Islet precursor cell (in vitro differentiated cells): ENCODE measurements around the gene PTPN5.
"Not testable (repeated sequence)": the region's sequence is repeated elsewhere in the genome, so short reads cannot be mapped to it uniquely, and the experiment has no call there.

Experiments
- DNase-seq: peaks from one replicate; pipeline ENCODE4 v3.0.0-alpha.2; 2018

The PTPN5 gene

DNA sequence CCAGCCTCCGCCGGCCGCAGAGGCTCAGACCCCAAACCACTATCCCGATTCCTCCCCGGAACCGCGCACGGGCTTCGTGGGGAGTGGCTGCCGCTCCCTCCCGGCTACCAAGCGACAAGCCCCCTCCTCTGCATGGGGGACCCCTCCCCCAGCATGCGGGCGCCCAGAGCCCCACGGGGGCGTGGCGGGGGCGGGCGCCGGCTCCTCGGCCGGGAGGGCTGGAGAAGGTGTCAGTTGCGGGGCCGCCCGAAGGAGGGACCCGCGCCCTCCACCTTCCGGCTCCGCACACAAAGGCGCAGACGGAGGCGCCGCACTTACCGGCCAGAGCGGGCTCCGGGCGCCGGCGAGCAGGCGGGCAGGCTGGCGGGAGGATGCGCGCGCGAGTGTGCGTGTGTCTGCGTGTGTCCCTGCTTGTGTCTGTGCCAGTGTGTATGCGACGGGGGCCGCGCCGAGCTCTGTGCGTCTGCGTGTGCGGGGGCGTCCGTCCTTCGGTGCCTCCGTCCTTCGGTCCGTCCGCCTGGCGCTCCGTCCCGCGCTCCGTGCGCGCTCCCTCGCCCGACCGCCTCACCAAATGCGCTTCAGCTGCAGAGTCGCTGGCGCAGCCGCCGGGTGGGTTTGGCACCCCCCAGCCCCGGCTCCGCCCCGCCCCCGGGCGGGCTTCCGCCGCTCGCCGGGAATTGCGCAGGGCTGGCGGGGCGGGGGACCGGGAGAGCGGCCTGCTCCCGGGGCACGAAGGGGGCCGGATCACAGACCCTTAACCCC is at the start of gene PTPN5:
Gene PTPN5 (minus strand): TSS at position 592 of the 762 bp plus-strand sequence. CDS start 19,840 bp downstream, outside the sequence.
- DNase-seq, result no peak

DNA sequence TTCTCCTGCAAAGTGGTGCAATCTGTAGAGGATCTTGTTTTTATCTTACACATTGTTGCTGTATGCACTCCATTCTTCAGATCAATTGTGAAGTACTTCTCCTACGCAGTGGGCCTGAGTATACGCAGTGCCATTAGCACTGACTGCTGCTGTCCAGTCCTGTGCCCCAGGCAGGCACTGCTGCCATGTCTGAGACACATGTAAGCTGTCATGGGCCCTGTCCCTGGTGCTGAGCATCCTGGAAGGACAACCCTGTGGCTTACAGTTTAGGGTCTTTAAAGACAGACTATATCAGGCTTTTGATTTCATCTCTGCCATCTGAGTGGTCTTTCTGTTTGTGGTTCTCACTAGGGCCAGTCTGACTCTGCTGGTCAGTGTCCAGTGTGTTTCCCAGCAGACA is 44.8 kb upstream of the PTPN5 start:
- peak; percentile 70 for DNase-seq

DNA sequence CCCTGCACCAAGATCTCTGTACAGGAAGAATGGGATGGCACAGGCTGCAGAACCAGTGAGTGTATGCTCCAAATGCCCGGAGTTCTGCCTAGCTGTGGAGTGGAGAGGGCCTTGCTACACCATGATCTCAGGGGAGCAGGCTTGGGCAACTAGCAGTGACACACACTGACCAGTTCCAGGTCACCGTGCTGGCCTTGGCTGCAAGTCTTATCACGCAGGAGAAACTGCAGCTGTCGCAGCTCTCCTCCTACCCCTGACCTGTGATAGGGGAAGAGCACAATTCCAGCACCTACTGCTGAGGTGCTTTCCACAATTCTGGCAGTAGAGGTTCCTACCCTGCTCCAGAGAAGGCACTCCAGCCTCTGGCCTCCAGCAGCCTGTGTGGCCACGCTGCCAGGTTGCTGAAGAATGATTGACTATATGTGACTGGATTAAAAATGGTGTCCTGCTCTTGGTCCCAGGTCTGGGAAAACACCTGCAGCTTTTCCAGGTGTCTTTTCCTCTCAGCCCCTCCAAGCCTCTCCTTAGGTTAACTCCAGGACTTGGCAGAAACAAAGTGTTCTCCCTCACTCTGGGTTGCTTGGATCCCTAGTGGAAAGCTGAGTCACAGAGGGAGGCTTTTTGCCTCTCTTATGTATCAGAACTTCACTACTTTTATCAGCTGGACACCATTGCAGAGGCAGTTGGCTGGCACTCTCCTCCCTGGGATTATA is 43.3 kb upstream of the PTPN5 start:
- no peak for DNase-seq

DNA sequence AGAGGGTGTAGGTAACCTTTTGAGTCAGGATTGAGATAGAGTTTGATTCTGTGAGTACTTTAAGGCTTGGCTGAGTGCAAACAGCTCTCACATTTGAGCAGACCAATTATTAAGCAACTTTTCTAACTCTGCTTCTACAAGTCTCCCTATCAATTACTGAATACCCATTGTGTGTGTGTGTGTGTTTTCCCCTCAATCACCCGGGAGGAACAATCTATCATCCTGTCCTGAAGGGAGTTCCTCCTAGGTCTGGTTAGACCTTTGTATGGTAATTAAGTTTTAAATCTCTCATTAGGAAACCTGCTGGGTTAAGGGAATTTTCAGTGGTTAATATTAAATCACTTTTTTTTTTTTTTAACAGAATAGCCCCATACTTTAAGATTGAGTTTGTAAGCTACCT is 28.6 kb upstream of the PTPN5 start:
- not testable (repeated sequence) for DNase-seq

DNA sequence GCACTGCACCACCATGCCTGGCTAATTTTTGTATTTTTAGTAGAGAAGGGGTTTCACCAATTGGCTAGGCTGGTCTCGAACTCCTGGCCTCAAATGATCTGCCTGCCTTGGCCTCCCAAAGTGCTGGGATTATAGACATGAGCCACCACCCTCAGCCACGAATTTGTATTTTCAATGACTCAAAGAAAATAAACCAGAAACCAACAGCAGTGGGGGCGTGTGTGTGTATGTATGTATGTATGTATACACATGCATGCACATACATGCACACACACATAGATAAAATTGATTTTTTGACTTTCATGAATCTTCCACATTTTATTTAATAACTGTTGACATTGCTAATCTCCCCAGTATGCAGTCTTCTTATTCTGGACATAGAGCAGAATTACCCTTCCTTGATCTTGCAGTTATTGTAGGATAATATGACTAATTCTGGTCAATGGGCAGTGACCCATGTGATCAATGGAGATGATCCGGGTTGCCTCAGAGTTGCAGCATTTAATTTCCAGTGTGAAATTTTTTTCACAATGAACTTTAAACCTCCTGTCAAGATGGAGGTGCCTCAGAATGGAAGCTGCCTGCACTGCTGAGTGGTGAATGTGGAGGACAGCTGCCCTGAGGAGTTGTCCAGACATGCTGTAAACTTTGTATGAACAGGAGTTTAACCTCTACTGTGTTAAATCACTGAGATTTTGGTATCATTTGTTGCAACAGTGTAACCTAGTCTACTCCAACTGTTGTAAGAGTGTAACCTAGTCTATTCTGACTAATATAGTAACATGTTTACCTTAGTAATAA is 12.8 kb upstream of the PTPN5 start:
- no peak for DNase-seq

DNA sequence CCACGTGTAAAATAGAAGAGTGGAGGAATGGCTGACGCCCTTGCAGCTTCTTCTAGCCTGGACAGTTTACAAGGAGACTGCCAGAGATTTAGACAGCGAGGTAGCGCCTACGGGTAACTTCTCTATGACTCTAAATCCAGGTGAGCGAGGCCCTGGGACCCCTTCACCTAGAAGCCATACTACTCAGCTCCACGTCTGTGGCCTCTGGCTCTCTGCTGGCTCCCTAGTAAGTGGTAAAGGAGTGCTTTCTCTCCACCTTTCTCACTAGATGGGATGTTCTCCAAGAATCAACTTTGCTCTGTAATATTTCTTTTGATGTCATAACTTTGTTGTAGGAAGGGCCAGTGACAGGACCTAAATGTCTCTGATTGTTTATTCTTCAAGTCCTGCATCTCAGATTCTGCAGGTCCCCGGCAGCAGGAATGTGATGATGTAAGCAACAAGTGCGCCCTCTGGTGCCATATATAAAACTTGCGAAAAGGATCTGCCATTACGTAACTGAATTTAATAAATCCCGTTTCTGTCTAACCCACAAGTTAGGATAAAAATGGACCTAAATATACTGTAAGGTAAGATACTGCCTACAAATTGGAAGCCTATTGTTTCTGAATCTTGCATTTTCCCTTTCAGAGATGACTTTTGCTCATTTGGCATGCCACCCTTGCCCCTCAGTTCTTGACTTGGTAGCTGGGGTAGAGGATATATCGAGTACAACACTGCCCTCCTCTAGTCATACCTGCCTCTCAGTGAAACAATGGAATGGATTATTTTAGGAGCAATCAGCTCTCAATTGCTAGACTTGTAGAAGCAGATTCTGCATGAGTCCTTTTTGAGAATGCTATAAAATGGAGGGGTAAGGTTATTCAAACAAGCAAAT is 11.0 kb upstream of the PTPN5 start:
- peak; percentile 64 for DNase-seq

DNA sequence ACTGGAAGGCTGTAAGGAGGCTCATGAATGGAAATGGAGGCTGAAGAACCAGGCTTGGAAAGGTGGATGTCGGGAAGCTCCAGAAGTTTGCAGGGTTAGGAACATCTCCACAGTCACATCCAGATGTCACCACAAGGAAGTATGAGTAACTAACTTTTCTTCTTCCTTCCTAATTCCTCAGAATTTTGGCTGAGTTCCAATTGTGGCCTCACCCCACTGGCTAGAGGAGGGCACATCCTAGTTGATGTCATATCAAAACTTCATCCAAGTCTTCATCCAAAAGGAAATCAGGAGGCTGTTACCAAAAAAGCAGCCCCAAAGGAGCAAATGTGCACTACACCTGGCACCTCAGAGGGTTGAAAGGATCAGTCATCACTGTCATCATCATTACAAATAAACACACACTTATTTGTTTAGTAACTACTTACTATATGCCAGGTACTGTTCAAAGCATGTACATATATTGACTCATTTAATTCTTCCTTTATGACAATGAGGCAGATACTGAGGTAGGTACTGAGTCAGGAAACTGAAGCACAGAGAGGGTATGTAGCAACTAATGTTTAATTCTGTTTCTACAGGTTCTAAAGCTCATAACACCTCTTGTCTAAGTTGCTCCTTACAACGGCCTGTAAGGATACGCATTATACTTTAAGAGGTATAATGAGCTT is 7.3 kb upstream of the PTPN5 start:
- DNase-seq, result no peak

DNA sequence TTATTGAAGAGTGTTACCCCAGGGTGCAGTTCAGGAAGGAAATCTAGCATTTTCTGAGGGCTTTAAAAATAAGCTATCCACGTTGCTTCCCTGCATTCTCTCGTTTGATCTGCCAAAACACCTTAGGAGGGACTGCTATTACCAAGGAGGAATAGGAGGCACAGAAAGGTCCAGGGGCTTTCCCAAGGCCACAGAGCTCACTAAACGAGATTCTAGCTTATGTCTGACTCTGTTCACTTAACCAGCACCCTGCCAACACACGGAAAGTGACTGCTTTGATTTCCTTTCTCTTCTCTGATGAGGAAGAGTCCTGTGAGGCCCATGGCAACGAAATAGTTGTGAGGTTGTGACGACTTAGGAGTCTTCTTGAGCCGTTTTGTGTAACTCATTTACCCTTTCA is 3.4 kb upstream of the PTPN5 start:
- DNase-seq, result no peak

DNA sequence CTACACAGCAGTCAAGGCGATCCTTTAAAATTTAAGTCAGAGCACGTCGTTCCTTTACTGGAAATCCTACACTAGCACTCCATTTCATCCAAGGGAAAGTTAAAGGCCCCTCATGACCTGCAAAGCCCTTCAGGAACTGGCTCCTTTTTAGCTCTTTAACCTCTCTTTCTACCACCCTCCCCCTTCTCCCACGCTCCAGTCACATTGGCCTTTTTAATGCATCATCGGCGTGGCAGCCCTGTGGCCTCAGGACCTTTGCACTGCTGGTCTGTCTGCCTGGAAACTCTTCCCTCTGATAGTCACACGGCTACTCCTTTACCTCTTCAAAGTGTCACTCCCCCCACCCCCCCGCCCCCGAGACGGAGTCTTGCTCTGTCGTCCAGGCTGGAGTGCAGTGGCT is 1.2 kb upstream of the PTPN5 start:
- DNase-seq, result no peak

DNA sequence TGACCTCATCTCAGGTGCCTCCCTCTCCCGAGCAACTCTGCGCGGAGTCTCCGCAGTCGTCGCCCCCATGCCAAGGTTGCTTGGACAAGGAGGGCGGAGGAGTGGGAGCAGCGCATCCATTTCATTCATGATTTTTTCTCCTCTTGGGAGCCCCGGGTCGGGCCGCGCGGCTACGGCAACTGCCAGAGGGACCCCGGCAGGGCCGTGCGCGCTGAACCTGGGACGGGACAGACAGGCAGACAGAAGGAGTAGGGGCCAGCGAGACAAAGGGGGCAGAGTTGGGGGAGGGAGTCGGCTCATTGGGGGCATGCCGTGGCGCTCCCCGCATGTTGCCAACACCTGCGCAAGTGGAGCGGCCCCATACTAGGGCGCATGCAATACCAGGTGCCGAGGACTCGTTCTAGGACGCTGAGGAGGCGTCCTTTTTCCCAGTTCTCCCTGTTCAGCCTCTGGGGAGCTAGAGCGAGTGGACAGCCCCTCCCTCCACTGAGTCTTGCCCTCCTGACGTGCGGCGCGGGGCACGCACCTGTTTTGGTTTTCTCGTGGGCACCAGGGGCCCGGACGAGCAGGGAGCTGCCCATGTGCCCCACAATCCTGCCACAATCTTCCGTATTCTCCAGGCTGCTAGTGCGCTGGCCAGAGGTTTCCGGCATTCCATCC is 501 bp upstream of the PTPN5 start:
- DNase-seq, result no peak

DNA sequence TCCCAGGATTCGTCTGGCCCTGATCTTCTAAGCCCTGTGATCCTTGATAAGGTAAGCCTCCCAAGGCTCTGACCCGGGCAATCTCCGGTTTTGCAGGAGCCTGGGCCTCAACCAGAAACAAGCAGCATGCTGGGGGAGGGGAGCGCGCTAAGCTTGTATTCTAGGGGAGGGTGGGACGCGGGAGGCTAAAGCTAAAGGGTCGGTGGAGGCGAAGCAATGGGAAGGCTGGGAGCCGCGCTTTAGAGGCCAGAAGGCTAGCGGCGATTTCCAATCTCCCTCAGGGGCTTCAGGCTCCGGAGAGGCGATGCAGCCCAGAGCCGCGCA is 753 bp downstream of the PTPN5 start:
- DNase-seq, result no peak

DNA sequence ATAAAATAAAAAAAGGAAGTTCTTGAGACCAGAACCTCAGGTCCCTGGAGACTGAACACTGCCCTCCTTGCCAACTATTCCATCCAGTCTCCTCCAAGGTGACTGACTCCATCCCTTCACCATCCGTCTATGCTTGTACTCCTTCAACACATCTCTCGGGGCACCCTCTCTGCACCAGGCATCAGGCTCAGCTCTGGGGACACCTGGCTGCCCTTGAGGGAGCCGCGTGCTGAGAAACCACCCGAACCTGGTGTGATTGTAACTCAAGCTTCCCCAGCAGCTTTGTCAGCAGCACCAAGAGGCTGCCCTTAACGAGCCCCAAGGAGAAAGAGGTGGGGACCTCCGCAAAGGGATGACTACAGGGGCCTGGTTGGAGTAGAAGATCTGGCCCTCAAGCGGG is 1.7 kb downstream of the PTPN5 start:
- DNase-seq, result no peak

DNA sequence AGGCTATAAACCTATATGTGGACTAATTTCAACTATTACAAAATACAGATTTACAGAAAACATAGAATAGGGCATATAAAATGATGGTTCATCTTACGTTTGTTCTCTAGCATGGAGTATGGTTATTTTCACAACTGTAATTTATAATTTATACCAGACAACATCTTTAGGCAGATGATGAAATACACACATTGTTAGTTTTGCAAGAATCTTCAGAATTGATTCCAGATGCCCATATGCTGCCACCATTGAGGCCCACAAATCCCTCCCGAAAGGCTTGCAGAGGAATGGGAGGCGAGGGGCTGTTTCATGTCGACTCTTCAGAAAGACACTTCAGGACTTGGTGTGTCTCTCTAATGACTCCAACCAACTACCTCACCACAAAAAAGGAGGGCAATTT is 6.2 kb downstream of the PTPN5 start:
- no peak for DNase-seq

DNA sequence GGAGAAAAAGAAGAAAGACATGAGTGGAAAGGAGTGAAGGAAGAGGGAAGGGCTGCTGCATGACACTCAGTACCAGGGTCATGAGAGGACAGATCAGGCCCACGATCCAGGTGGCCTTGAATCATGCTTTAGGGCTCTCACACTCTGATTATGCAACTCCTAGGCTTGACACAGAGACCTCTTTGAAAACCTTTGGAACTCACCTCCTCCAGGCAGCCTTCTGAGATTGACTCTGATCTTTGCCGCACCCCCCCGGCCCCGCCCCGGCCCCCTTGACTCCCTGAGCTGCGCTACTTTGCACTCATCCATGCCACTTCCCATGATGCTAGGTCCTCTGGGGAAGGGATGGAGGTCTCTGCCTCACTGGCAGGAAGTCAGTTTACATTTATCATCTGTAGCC is 10.7 kb downstream of the PTPN5 start:
- DNase-seq, result no peak

DNA sequence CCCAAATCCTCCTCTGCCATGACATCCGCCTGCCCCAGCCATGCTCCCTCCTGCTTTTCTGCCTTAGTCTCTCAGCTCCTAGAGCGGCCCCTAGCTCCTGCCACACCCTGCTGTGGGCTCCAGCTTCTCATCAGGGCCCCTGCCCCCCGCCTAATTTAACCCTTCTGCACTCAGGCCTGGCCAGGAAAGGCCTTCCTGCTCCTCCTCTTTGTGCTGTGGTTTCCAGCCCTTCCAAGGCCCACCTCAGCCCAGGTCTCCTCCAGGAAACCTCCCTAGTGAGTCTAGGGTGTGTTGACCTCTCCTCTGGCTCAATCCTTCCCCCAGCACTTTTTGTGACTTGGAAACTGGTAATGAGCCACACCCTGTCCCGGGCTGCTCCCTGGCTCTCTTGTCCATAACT is 11.3 kb downstream of the PTPN5 start:
- no peak for DNase-seq

DNA sequence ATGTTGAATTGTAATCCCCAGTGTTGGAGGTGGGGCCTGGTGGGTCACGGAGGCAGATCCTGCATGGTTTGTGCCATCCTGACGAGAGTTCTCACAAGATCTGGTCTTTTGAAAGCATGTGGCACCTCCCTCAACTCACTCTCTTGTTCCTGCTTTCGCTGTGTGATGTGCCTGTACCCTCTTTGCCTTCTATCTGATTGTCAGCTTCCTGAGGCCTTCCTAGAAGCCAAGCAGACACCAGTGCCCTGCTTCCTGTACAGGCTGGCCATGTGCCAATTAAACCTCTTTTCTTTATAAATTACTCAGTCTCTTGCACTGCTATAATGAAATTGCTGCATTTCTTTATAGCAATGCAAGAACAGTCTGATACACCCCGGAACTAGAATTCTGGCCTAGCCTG is 13.1 kb downstream of the PTPN5 start:
- no peak for DNase-seq

DNA sequence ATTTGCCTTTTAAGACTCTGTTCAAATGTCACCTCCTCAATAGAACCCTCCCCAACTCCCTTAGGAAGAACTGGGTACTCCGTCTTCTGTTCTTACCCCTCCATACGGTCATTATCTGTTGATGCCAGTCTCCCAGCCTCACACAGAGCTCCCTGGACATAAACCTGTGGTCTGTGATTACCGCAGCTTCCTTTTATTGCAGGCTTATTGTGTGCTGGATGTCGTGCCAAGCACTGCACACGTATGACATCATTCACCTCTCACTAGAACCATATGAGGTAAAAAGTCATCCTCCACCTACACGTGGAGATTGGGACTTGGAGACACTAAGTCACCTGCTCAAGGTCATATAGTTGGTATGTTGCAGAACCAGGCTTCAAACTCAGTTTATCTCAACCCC is 15.3 kb downstream of the PTPN5 start:
- no peak for DNase-seq

DNA sequence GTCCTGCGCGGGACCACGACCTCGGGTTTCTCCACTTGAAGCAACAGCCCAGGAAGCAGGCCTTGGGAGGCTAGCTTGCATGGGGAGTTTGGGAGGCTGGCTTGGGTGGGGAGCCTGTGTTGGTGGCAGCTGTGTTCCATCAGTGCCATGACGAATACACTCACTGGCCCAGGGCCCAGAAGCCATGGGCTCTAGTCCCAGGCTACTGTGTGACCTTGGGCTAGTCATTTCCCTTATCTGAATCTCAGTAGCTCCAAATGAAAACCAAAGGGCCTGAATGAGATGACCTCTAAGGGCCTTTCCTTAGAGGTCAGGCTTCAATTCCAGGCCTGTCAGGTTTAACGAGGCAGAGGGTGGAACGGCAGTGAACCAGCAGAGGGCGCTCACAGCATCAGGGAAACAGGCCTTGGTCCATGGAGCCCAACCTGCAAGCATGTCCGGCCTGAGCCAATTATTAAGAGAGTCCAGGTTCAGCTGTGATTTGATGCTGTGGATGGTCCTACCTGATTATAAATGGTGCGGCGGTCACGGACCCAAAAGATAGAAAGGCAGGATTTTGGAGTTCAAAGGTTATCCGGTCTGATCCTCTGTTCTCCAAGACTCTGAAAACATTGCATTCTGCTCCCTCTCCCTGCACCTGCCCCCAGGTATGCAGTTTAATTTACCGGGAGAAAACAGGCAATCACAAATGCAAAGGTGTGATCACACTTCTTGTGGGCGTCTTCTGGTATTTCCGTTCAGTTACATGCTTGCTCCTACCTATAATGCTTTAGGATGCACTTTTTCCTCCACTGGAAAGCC is 15.9 kb downstream of the PTPN5 start:
- DNase-seq, result peak; percentile 87

DNA sequence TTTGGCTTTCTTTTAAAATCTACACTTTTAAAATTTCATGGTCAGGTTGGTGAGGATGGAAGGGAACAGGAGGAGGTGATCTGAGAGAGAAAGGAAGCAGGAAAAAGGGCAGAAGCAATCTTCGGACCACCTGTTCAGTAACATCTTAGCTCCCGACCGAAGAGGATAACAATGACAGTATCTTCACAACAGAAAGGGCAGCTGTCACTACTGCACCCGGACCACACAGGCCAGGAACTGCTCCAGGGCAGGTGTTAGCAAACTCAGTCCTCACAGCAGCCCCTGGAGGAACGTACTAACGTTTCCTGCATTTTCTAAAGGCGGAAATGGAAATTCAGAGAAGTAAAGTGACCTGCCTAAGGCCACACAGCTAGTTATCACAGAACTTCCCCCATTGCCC is 16.8 kb downstream of the PTPN5 start:
- no peak for DNase-seq

DNA sequence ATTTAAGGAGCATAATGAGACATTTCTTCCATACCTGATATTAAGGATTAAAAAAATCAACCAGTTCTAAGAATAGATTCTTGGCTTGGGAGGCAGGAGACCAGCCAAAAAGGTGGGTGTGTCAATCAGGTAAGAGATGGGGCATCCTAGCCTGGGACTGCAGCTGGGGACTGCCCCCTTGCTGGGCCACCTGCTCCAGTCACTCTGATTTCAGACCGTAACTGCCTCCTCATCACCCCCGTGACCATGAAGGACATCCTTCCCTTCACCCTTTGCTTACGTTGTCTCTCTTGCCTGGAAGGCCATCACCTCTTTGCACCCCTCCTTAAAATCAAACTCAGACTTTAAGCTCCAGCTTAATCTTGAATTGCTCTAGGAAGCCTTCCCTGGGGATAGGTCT is 17.9 kb downstream of the PTPN5 start:
- no peak for DNase-seq

DNA sequence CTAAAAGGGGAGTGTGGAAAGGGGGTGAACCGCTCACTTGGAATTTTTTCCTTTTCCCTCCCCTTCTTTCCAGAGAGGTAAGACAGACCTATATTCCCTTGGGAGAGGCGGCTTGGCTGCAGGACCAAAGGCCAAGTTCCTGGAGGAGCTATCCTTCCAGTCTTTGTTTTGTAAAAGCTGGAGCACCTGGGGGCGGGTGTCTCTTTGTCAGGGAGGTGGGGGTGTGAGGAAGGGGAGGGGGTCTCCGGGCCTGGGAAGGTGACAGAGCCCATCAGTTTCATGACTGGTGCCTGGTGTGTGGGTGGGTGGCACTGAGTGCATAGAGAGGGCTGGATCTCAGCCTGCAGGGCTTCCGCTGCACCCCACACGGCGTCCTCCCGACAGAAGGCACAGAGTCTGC is 18.5 kb downstream of the PTPN5 start:
- DNase-seq, result no peak
